K562 (cell line): ENCODE data around the gene IQGAP3. TPM values are rescaled to one million over a fixed set of nuclear protein-coding genes. Genes with fewer than 3 reads are reported as not detected.
A peak's percentile ranks its signal among the peaks of the same experiment; 100 is the strongest.

Source experiments
- ATAC-seq: fragments of 200-7000 bp; cut with Tn5 transposase; 3 replicates; pipeline ENCODE4 v1.9.1; 2020; ENCODE audit warnings: moderate library complexity
- BruUV-seq: library from RNA; stranded (reverse); fragments of 400-500 nt; replicated peaks from 2 replicates; lab custom pipeline; 2021; lab: Mats Ljungman, UMichigan
- CTCF ChIA-PET: fragments of 300-600 bp; formaldehyde crosslinking; extraction: SDS; loops from one replicate; lab custom pipeline; 2021; ENCODE audit warnings: low intra/inter-chr PET ratio; lab: Yijun Ruan, JAX
- POLR2A ChIA-PET: fragments of 300-600, 350-650 bp; sonication (Branson Sonifier 250); formaldehyde crosslinking; extraction: SDS; loops from one replicate; lab custom pipeline; 2021; ENCODE audit warnings: antibody characterized with exemption, inconsistent platforms; lab: Yijun Ruan, JAX
- DNase-seq, 4 experiments: peaks; one replicate each; pipeline versions ENCODE4 v3.0.0 to v3.0.0-alpha.2; 2011 to 2018; ENCODE audit warnings: low spot score in 3 of 4, mixed read lengths in 3 of 4; ENCODE audit errors: extremely low read depth in 1 of 4
- FAIRE-seq: peaks from 2 replicates; lab custom pipeline; 2011; peaks lifted over from hg19 to GRCh38; lab: Jason Lieb, UNC
- H2AFZ ChIP-seq: 2 replicates; pipeline ENCODE4 v1.6.0; 2011; ENCODE audit warnings: low read depth, low read length, control low read depth, inconsistent platforms
- H3K27ac ChIP-seq: fragments of 200-600 bp; 3 replicates; pipeline ENCODE4 v1.8.0; 2011; ENCODE audit warnings: low read depth, mild to moderate bottlenecking, control low read depth, inconsistent platforms, low read length, moderate library complexity, mixed read lengths; ENCODE audit errors: extremely low read depth
- H3K27me3 ChIP-seq, 2 experiments: fragments of 300-600 bp in 1 of 2; 2 replicates in 1 of 2; 3 replicates in 1 of 2; pipeline versions ENCODE4 v1.6.0 to v1.8.0; 2011; ENCODE audit warnings: inconsistent platforms in 2 of 2, low read length in 2 of 2, mild to moderate bottlenecking in 1 of 2, mixed read lengths in 1 of 2, moderate library complexity in 1 of 2; ENCODE audit not compliant: control insufficient read depth in 2 of 2, insufficient read depth in 2 of 2
- H3K36me3 ChIP-seq: fragments of 300-600 bp; 3 replicates; pipeline ENCODE4 v1.8.0; 2011; ENCODE audit warnings: mild to moderate bottlenecking, low read length, inconsistent platforms; ENCODE audit not compliant: control insufficient read depth, insufficient read depth
- H3K4me1 ChIP-seq, 2 experiments: fragments of 200-600 bp in 1 of 2; replicated peaks in 1 of 2; 2 replicates in 1 of 2; 3 replicates in 1 of 2; pipeline versions ENCODE4 v1.5.1 to v1.8.0; 2011; ENCODE audit warnings: inconsistent platforms in 2 of 2, low read length in 2 of 2, mild to moderate bottlenecking in 1 of 2, mixed read lengths in 1 of 2, moderate library complexity in 1 of 2; ENCODE audit not compliant: control insufficient read depth in 2 of 2, insufficient read depth in 2 of 2
- H3K4me2 ChIP-seq: 2 replicates; pipeline ENCODE4 v1.6.1; 2011; ENCODE audit warnings: low read length, control low read depth, inconsistent platforms, mixed read lengths; ENCODE audit not compliant: insufficient read depth
- H3K4me3 ChIP-seq: fragments of 200-600 bp; sonication (generic), shearing (Covaris generic); 2 replicates; pipeline ENCODE4 v1.5.1; 2016; ENCODE audit warnings: control low read depth, inconsistent platforms
- H3K79me2 ChIP-seq: fragments of 200-600 bp; 3 replicates; pipeline ENCODE4 v1.8.0; 2011; ENCODE audit warnings: low read length, inconsistent platforms; ENCODE audit not compliant: control insufficient read depth, insufficient read depth
- H3K9ac ChIP-seq, 2 experiments: 2 replicates each; pipeline versions ENCODE4 v1.6.0 to v1.6.1; 2011; ENCODE audit warnings: low read depth in 2 of 2, low read length in 2 of 2, control low read depth in 1 of 2, inconsistent platforms in 1 of 2, mild to moderate bottlenecking in 1 of 2, mixed read lengths in 1 of 2; ENCODE audit not compliant: insufficient read depth in 1 of 2
- H3K9me1 ChIP-seq: one replicate; pipeline ENCODE4 v1.6.0; 2011; ENCODE audit warnings: inconsistent platforms, mild to moderate bottlenecking, low read length, moderate library complexity; ENCODE audit not compliant: control insufficient read depth, insufficient read depth
- H3K9me3 ChIP-seq: replicated peaks from 2 replicates; pipeline ENCODE4 v1.5.1; 2011; ENCODE audit warnings: low read depth, low read length, inconsistent platforms; ENCODE audit not compliant: control insufficient read depth, insufficient read depth
- H4K20me1 ChIP-seq: replicated peaks from 2 replicates; pipeline ENCODE4 v1.6.1; 2011; ENCODE audit warnings: low read length, inconsistent platforms, mixed read lengths; ENCODE audit not compliant: control insufficient read depth, insufficient read depth
- HNRNPL ChIP-seq: fragments of 200-400 bp; formaldehyde crosslinking; IDR thresholded peaks from 2 replicates; pipeline ENCODE4 v1.6.1; 2017; ENCODE audit warnings: low read depth, mild to moderate bottlenecking, low read length
- MAX ChIP-seq: sonication (generic); formaldehyde crosslinking; IDR thresholded peaks from 2 replicates; pipeline ENCODE4 v1.9.0; 2022; ENCODE audit warnings: mild to moderate bottlenecking, missing genetic modification reagents
- MYNN ChIP-seq, 2 experiments: sonication (generic); formaldehyde crosslinking in 1 of 2; IDR thresholded peaks; 2 replicates each; pipeline versions ENCODE4 v1.5.0 to v1.6.1; 2016 to 2020; ENCODE audit warnings: antibody characterized with exemption in 1 of 2, missing genetic modification reagents in 1 of 2
- RFX1 ChIP-seq: fragments of 450-650 bp; IDR thresholded peaks from 2 replicates; pipeline ENCODE4 v1.6.1; 2016; ENCODE audit warnings: mild to moderate bottlenecking, moderate library complexity
- ZZZ3 ChIP-seq: fragments of 450-650 bp; IDR thresholded peaks from 2 replicates; pipeline ENCODE4 v1.6.1; 2016; ENCODE audit warnings: antibody characterized with exemption, mild to moderate bottlenecking, moderate library complexity
- WGBS: fragments of 100-300 bp; shearing (Covaris generic); methylation state at CpG from one replicate; pipeline ENCODE4 v1.1.6; 2016; ENCODE audit warnings: low coverage, mixed read lengths; ENCODE audit not compliant: insufficient coverage; ENCODE audit errors: missing lambda C conversion rate; 5-methylcytosine and 5-hydroxymethylcytosine counted together
- in situ Hi-C: fragments of 300-500 bp; cut with MboI; formaldehyde crosslinking; loops from 4 replicates; pipeline ENCODE4 v1.15.0; 2018; ENCODE audit warnings: inconsistent platforms, mixed read lengths
- intact Hi-C: fragments of 100-400 bp; cut with micrococcal nuclease; formaldehyde crosslinking; loops from 2 replicates; pipeline ENCODE4 v1.14.2; 2022
- polyA plus RNA-seq, 8 experiments: library from polyadenylated mRNA; depleted of rRNA in 4 of 8; stranded (reverse) in 5 of 8; unstranded in 3 of 8; fragments of >200 nt; fragmentation: Nextera tagmentation in 2 of 8; fragmentation: Illumina TruSeq in 1 of 8; extraction: Ambion mirVana in 2 of 8; extraction: Trizol in 1 of 8; gene quantifications; 2 replicates each; pipeline versions ENCODE4 v1.2.1 to v1.2.3, GENCODE V29; 2011 to 2014; ENCODE audit warnings: inconsistent platforms in 1 of 8, missing spikeins in 1 of 8
- total RNA-seq, 7 experiments: library from RNA; depleted of rRNA in 6 of 7; stranded (reverse); fragments of >200 nt in 6 of 7; fragmentation: Illumina TruSeq in 2 of 7; extraction: Trizol in 2 of 7; gene quantifications; 2 replicates each; pipeline versions ENCODE4 v1.2.1 to v1.2.3, GENCODE V29; 2011 to 2021; ENCODE audit warnings: low replicate concordance in 1 of 7

The IQGAP3 gene
- total and polyA plus RNA-seq, 9 of the 15 experiments (the other 6 are each of a cell fraction or from before 2014, with no cell fraction given) = 1.4 to 16.6 (median 11.9) TPM

GRCh38 chr1:156509424-156510034 lies 62.8 kb downstream of the IQGAP3 start:
- H3K9ac ChIP-seq = 0 out of 4 replicates have a peak overlapping the region, but pooled peaks of 1 of the 2 experiments have one; percentile 30
- peaks cover 21 to 22% of the 10 kb centered on the region in 2 experiments for H3K4me1 ChIP-seq
- ChIA-PET POLR2A (interaction anchor here (0.6 to 2.5 kb wide), 8 partner anchors 8 to 450 kb away, joined by 3 to 15 read pairs (median 4); partner anchors contain the start of gene MEF2D), CTCF (no interaction called here)
- H3K27me3 ChIP-seq = peaks cover 0 to 5% of the 10 kb centered on the region in 2 experiments; a peak in 2 of 5 replicates
- H3K9me1 ChIP-seq = peaks cover 3% of the 10 kb centered on the region
- WGBS = 64% methylated on average over 9 of the region's 9 CpGs
- FAIRE-seq (no peak), ATAC-seq (no peak), DNase-seq (no peak)
- H3K4me2 ChIP-seq = no peak overlapping the region
- no peaks in the 10 kb centered on the region for H4K20me1 ChIP-seq
- no peaks in the 10 kb centered on the region for H3K9me3 ChIP-seq
- BruUV-seq = no TSS peak
- H3K36me3 ChIP-seq = no peaks in the 10 kb centered on the region
- in situ Hi-C loops = no loop called here
- intact Hi-C loops = loop anchor here (5.0 kb wide), 1 partner anchor 397 kb away; the partner anchor contains the start of gene LMNA
- H2AFZ ChIP-seq = no peak overlapping the region
- H3K27ac ChIP-seq = no peak overlapping the region
- TF ChIP-seq MYNN (IDR thresholded peaks at IDR 0.05) = no peak
- no peak for TF ChIP-seq MYNN (CRISPR knock-in tag; IDR thresholded peaks at IDR 0.05)
- TF ChIP-seq HNRNPL = no peak
- no peak for TF ChIP-seq ZZZ3
- TF ChIP-seq RFX1 = peak; percentile 34; the same call in 1 of the 2 replicates
- TF ChIP-seq, all 486 proteins: peak for 1
- Histone ChIP-seq H3K79me2 (no peaks in the 10 kb centered on the region), H3K4me3 (no peak overlapping the region)

- no peak overlapping the region for H3K4me3 ChIP-seq
- FAIRE-seq (no peak), ATAC-seq (no peak), DNase-seq (no peak)
- no peak overlapping the region for H3K9ac ChIP-seq
- peaks cover 23 to 28% of the 10 kb centered on the region in 2 experiments for H3K4me1 ChIP-seq
- H3K36me3 ChIP-seq = no peaks in the 10 kb centered on the region
- H4K20me1 ChIP-seq = no peaks in the 10 kb centered on the region
- H3K27me3 ChIP-seq = peaks cover 0 to 5% of the 10 kb centered on the region in 2 experiments; a peak in 2 of 5 replicates
- in situ Hi-C loops (no loop called here), intact Hi-C loops (loop anchor here (5.0 kb wide), 1 partner anchor 397 kb away; the partner anchor contains the start of gene LMNA)
- BruUV-seq = no TSS peak
- ChIA-PET CTCF (no interaction called here), POLR2A (interaction anchor here (0.6 to 2.5 kb wide), 6 partner anchors 10 to 69 kb away, joined by 3 to 15 read pairs (median 4); no protein-coding TSS in a partner anchor)
- TF ChIP-seq MAX = no peak
- H3K9me3 ChIP-seq = no peaks in the 10 kb centered on the region
- peaks cover 3% of the 10 kb centered on the region for H3K9me1 ChIP-seq
- 25% methylated on average over 2 of the region's 2 CpGs for WGBS
- H2AFZ ChIP-seq = peak overlapping the region; percentile 83; the same call in 1 of the 2 replicates
- H3K27ac ChIP-seq = no peak overlapping the region
- H3K4me2 ChIP-seq = no peak overlapping the region
- H3K79me2 ChIP-seq = no peaks in the 10 kb centered on the region
Measured at GRCh38 chr1:156508955-156509234, 63.5 kb downstream of the IQGAP3 start.
